ENCODE results near the gene FGFRL1. TPM values are rescaled to one million over a fixed set of nuclear protein-coding genes. Genes with fewer than 3 reads are reported as not detected.

Gene FGFRL1
- polyA plus RNA-seq, 1 experiment, result 11.2 TPM

- no peak overlapping the region for H3K27ac ChIP-seq (ENCODE audit: low read depth, low read length)
- no peak overlapping the region for H3K4me3 ChIP-seq (ENCODE audit: low read depth, low read length)
- ChIA-PET CTCF (no interaction called here), POLR2A (no interaction called here)
- DNase-seq (ENCODE audit: low read depth, low spot score), result no peak
- peaks cover 3% of the 10 kb centered on the region; the same call in 1 of the 2 replicates for H3K9me3 ChIP-seq (ENCODE audit: control insufficient read depth, insufficient read depth, low read length)
- TF ChIP-seq CTCF (IDR thresholded peaks at IDR 0.05; ENCODE audit: low read depth, low read length), result no peak
- no peaks in the 10 kb centered on the region for H3K27me3 ChIP-seq (ENCODE audit: control insufficient read depth, insufficient read depth, low read length)
These were observed 8.5 kb downstream of the FGFRL1 start for GRCh38 chr4:1019729-1020470.

- H3K4me3 ChIP-seq (ENCODE audit: low read depth, low read length), result no peak overlapping the region
- TF ChIP-seq CTCF (IDR thresholded peaks at IDR 0.05; ENCODE audit: low read depth, low read length), result no peak
- H3K9me3 ChIP-seq (ENCODE audit: control insufficient read depth, insufficient read depth, low read length), result peaks cover 3% of the 10 kb centered on the region; the same call in 1 of the 2 replicates
- ChIA-PET POLR2A (no interaction called here), CTCF (no interaction called here)
- no peak for DNase-seq (ENCODE audit: low read depth, low spot score)
- H3K27ac ChIP-seq (ENCODE audit: low read depth, low read length), result no peak overlapping the region
- no peaks in the 10 kb centered on the region for H3K27me3 ChIP-seq (ENCODE audit: control insufficient read depth, insufficient read depth, low read length)
These were observed 10.1 kb downstream of the FGFRL1 start for GRCh38 chr4:1021386-1022050.

GRCh38 chr4:1022051-1022738 lies 10.8 kb downstream of the FGFRL1 start:
- ChIA-PET CTCF (no interaction called here), POLR2A (no interaction called here)
- no peak overlapping the region for H3K4me3 ChIP-seq (ENCODE audit: low read depth, low read length)
- no peak overlapping the region for H3K27ac ChIP-seq (ENCODE audit: low read depth, low read length)
- DNase-seq (ENCODE audit: low read depth, low spot score), result no peak
- no peaks in the 10 kb centered on the region for H3K27me3 ChIP-seq (ENCODE audit: control insufficient read depth, insufficient read depth, low read length)
- TF ChIP-seq CTCF (IDR thresholded peaks at IDR 0.05; ENCODE audit: low read depth, low read length), result no peak
- H3K9me3 ChIP-seq (ENCODE audit: control insufficient read depth, insufficient read depth, low read length), result peaks cover 3% of the 10 kb centered on the region; the same call in 1 of the 2 replicates

- CTCF ChIA-PET, result no interaction called here
- Histone ChIP-seq H3K27ac (ENCODE audit: low read depth, low read length) (no peak overlapping the region), H3K27me3 (ENCODE audit: control insufficient read depth, insufficient read depth, low read length) (no peaks in the 10 kb centered on the region), H3K4me3 (ENCODE audit: low read depth, low read length) (no peak overlapping the region), H3K9me3 (ENCODE audit: control insufficient read depth, insufficient read depth, low read length) (peaks cover 3% of the 10 kb centered on the region; the same call in 1 of the 2 replicates)
- POLR2A ChIA-PET, result interaction anchor here (0.6 kb wide), 1 partner anchor 11 kb away, joined by 3 read pairs; no protein-coding TSS in a partner anchor
- TF ChIP-seq CTCF (IDR thresholded peaks at IDR 0.05; ENCODE audit: low read depth, low read length), result no peak
- no peak for DNase-seq (ENCODE audit: low read depth, low spot score)
These were observed 11.3 kb downstream of the FGFRL1 start for GRCh38 chr4:1022739-1023066.
